Gastroesophageal sphincter (tissue), 4 donors: ENCODE data around the gene NET1. TPM values are rescaled to one million over a fixed set of nuclear protein-coding genes. Genes with fewer than 3 reads are reported as not detected.

Experiments used
- ATAC-seq: fragments of 150-250 bp; one replicate; pipeline ENCODE4 v1.9.1; 2016; ENCODE audit warnings: mild to moderate bottlenecking, moderate library complexity
- H3K27ac ChIP-seq, 4 donors: fragments of 200-600 bp; sonication (generic) in 3 of 4; 1 replicate in 3 of 4; 2 replicates in 1 of 4; pipeline ENCODE4 v1.5.1; 2016 to 2019
- H3K27me3 ChIP-seq: fragments of 200-600 bp; sonication (generic); one replicate; pipeline ENCODE4 v1.5.1; 2019
- H3K36me3 ChIP-seq, 2 donors: fragments of 200-600 bp; sonication (generic); one replicate each; pipeline ENCODE4 v1.5.1; 2019; ENCODE audit warnings: control low read depth in 1 of 2
- H3K4me1 ChIP-seq, 3 donors: fragments of 200-600 bp; sonication (generic); 1 replicate in 2 of 3; 2 replicates in 1 of 3; pipeline ENCODE4 v1.5.1; 2016 to 2019; ENCODE audit warnings: control low read depth in 2 of 3
- H3K4me3 ChIP-seq, 2 donors: fragments of 200-600 bp; sonication (generic); one replicate each; pipeline ENCODE4 v1.5.1; 2019; ENCODE audit warnings: mild to moderate bottlenecking in 1 of 2, moderate library complexity in 1 of 2
- H3K9me3 ChIP-seq, 3 donors: fragments of 200-600 bp; sonication (generic); one replicate each; pipeline ENCODE4 v1.5.1; 2017 to 2019; ENCODE audit warnings: control low read depth in 2 of 3
- EP300 ChIP-seq: sonication (generic); formaldehyde crosslinking; IDR thresholded peaks from one replicate; pipeline ENCODE4 v1.6.1; 2017; ENCODE audit warnings: antibody characterized with exemption, mild to moderate bottlenecking
- POLR2A ChIP-seq, 2 donors: fragments of 450-650 bp; IDR thresholded peaks; one replicate each; pipeline ENCODE4 v1.6.1; 2017; ENCODE audit warnings: antibody characterized with exemption in 2 of 2, mild to moderate bottlenecking in 2 of 2, moderate library complexity in 1 of 2
- POLR2AphosphoS5 ChIP-seq: sonication (generic); formaldehyde crosslinking; IDR thresholded peaks from one replicate; pipeline ENCODE4 v1.6.1; 2017; ENCODE audit warnings: antibody characterized with exemption
- WGBS, 2 donors: methylation state at CpG; one replicate each; pipeline ENCODE4 v1.1.5; 2018; ENCODE audit warnings: low coverage in 1 of 2; 5-methylcytosine and 5-hydroxymethylcytosine counted together
- total RNA-seq, 4 donors: library from RNA; depleted of rRNA; stranded (reverse); fragments of >200 nt; gene quantifications; one replicate each; pipeline ENCODE4 v1.1.0, GENCODE V29; 2016
- TF ChIP-seq, protein P1 (sequence below), 4 experiments: fragments of 200-600 bp in 2 of 4; fragments of 450-650 bp in 2 of 4; sonication (generic) in 1 of 4; IDR thresholded peaks; one replicate each; pipeline ENCODE4 v1.5.1; 2017 to 2019; ENCODE audit warnings: antibody characterized with exemption in 4 of 4, mild to moderate bottlenecking in 2 of 4, moderate library complexity in 2 of 4

The NET1 gene
- total RNA-seq, 4 donors from 2014 or later = 288 to 401 (median 343) TPM

DNA sequence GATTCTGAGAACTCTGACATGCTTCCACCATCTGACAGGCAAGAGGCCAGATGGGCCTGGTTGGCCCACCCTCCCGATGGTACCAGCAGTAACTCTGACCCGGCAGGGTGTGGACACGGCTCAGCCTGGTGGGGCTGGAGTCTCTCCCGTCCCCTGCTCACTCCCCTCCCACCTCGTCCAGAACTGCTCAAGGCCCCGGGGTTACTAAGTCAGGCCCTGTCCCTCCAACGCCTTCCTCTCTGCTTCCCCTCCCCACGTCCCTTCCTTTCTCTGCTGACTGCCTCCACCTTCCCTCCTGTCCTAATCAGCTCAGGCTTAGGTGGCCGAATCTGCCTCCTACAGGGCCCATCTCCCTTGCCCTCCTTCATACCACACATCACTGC is 74.5 kb downstream of the NET1 start:
- TF ChIP-seq POLR2AphosphoS5 = no peak
- TF ChIP-seq, protein P1, sequence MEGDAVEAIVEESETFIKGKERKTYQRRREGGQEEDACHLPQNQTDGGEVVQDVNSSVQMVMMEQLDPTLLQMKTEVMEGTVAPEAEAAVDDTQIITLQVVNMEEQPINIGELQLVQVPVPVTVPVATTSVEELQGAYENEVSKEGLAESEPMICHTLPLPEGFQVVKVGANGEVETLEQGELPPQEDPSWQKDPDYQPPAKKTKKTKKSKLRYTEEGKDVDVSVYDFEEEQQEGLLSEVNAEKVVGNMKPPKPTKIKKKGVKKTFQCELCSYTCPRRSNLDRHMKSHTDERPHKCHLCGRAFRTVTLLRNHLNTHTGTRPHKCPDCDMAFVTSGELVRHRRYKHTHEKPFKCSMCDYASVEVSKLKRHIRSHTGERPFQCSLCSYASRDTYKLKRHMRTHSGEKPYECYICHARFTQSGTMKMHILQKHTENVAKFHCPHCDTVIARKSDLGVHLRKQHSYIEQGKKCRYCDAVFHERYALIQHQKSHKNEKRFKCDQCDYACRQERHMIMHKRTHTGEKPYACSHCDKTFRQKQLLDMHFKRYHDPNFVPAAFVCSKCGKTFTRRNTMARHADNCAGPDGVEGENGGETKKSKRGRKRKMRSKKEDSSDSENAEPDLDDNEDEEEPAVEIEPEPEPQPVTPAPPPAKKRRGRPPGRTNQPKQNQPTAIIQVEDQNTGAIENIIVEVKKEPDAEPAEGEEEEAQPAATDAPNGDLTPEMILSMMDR (IDR thresholded peaks at IDR 0.05) = no peak
- no peak for TF ChIP-seq POLR2A (IDR thresholded peaks at IDR 0.05)
- no peak for TF ChIP-seq EP300
- H3K36me3 ChIP-seq = no peaks in the 10 kb centered on the region
- no peak for ATAC-seq
- H3K27me3 ChIP-seq = no peaks in the 10 kb centered on the region
- peaks cover 0 to 2% (median 0%) of the 10 kb centered on the region in 3 donors for H3K9me3 ChIP-seq
- no peaks in the 10 kb centered on the region for H3K4me1 ChIP-seq
- no peak overlapping the region for H3K4me3 ChIP-seq
- 74 to 85% methylated on average over 4 to 7 of the region's 9 CpGs for WGBS, 2 donors
- no peak overlapping the region for H3K27ac ChIP-seq

DNA sequence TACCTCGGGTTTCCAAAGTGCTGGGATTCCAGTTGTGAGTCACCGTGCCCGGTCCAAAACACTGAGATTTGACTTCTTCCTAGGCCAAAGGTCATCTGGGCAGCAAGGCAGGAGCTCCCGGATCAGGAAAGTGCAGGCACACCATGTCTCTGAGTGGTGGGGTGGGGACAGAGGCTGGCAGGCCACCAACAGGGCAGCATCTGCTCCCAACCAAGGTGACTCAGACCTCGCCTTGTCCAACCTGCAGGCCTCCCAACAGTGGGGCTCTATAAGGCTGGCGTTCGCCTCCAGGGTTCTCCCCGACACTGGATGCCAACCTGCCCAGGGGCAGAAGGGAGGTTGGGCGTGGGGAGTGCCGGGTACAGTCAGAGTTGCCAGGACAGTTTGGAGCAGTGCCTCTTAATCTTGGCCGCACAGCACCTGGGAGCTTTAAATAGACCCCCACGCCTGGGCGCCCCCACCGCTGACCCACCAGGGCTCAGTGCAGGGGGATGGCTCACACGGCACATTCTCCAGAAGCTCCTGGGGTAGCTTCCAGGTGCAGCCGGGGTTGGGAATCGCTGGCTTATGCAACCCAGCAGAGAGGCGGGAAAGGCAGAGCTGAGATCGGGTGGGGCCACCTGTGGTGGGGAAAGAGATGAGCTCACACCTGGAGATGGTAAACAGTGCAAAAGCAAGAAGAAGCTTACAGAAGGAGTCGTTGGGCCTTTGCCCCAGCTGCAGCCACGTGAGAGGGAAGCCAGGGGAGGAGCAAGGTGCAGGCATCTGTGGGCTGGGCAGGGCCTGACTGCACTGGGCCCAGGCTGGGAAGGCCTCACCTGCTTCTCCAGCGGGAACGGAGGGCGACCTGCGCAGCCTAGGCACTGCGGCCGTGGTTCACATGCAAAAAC is 76.2 kb downstream of the NET1 start:
- no peak overlapping the region for H3K27ac ChIP-seq
- no peak for ATAC-seq
- H3K36me3 ChIP-seq = no peaks in the 10 kb centered on the region
- WGBS, 2 donors = 20 to 80% methylated on average over 1 to 3 of the region's 27 CpGs
- H3K4me3 ChIP-seq = no peak overlapping the region
- H3K9me3 ChIP-seq = peaks cover 0 to 15% (median 0%) of the 10 kb centered on the region in 3 donors
- H3K4me1 ChIP-seq = no peaks in the 10 kb centered on the region
- no peaks in the 10 kb centered on the region for H3K27me3 ChIP-seq
- TF ChIP-seq, protein P1 (IDR thresholded peaks at IDR 0.05) = no peak
- TF ChIP-seq EP300 = no peak
- no peak for TF ChIP-seq POLR2A (IDR thresholded peaks at IDR 0.05)
- no peak for TF ChIP-seq POLR2AphosphoS5

DNA sequence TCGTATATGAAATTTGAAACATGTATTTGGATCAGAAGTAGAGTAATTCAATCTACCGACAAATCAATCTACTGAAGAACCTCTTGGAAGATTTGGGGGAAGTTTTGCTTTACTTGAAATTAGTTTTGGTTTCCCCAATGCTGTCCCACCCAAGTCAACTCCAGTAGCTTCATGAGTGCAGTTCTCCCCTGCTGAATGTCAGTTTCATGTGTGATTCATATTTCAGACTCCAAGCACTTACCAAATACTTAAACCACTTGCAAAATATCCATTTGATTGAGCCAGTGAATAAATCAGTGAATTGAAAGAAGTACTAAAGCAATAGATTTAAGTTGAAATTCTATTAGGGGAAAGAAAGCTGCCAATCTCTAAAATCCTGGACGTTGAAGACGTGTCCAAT is 77.7 kb downstream of the NET1 start:
- WGBS, 2 donors = 76 to 93% methylated on average over 4 of the region's 4 CpGs
- TF ChIP-seq, protein P1 (IDR thresholded peaks at IDR 0.05) = no peak
- TF ChIP-seq POLR2AphosphoS5 = no peak
- TF ChIP-seq EP300 = no peak
- TF ChIP-seq POLR2A (IDR thresholded peaks at IDR 0.05) = no peak
- Histone ChIP-seq H3K4me3 (no peak overlapping the region), H3K36me3 (no peaks in the 10 kb centered on the region), H3K27ac (no peak overlapping the region), H3K27me3 (no peaks in the 10 kb centered on the region), H3K9me3 (peaks cover 0 to 15% (median 0%) of the 10 kb centered on the region in 3 donors), H3K4me1 (no peaks in the 10 kb centered on the region)
- no peak for ATAC-seq

DNA sequence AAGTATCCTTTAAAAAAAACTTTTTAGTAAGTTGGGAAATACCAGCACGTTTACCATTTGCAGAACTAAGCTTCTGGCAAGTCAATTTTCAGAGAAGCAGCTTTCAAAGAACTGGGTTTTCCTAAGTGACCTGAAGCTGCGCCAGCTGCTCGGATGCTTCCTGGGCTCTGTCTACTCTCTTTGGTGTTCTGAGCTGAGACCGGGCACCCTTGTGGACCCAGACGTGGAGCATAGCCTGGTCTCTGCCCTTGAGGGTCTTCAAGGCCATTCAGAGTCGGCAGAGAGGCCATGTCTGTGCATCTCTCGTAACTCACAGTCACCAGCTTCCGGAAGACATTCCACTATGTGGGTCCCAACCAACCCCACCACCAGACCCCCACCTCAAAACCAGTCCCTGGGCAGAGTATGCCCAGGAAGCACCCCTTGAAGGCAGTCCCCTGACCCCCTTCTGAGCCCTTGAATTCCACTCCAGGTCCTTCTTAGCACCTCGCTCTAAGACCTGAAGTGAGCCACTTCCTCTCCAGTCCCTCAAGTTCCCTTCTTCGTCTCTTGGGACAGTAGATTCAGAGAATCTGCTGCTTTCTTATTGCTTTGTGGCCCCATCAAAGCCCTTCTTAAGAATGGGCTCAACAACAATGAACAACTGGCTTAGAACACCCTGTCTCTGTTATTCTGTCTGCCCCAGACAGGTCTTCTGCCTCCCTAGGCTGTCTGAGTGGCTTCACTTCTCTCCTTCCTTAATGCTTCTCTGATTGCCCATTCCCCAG is 78.5 kb downstream of the NET1 start:
- H3K36me3 ChIP-seq = no peaks in the 10 kb centered on the region
- TF ChIP-seq EP300 = no peak
- WGBS, 2 donors = 83 to 85% methylated on average over 3 to 6 of the region's 10 CpGs
- no peaks in the 10 kb centered on the region for H3K27me3 ChIP-seq
- H3K9me3 ChIP-seq = peaks cover 0 to 15% (median 0%) of the 10 kb centered on the region in 3 donors
- no peak for ATAC-seq
- H3K4me3 ChIP-seq = no peak overlapping the region
- H3K27ac ChIP-seq = no peak overlapping the region
- H3K4me1 ChIP-seq = no peaks in the 10 kb centered on the region

DNA sequence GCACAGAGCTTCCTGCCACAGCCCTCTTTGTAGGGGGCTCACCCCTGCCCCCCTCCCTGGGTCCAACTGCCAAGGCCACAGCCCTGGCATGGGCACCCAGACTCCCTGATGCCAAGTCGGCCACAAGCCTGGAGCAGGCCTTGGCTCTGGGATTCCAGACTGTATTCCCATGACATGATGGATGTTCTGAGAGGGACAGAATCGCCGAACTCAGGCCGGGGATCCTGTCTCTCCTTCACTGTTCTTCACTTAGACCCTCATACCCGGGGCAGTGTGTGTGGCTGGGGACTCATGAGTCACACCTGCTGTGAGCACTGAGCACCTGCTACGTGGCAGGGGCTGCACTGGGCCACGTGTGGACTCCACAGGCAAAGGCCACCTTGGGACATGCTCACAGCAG is 79.1 kb downstream of the NET1 start:
- ATAC-seq = no peak
- TF ChIP-seq POLR2AphosphoS5 (no peak), EP300 (no peak), POLR2A (IDR thresholded peaks at IDR 0.05) (no peak)
- TF ChIP-seq, protein P1 (IDR thresholded peaks at IDR 0.05) = no peak

More for the DNA sequence above, 79.1 kb downstream of the NET1 start:
- H3K4me3 ChIP-seq = no peak overlapping the region
- no peaks in the 10 kb centered on the region for H3K4me1 ChIP-seq
- H3K27me3 ChIP-seq = no peaks in the 10 kb centered on the region
- WGBS, 2 donors = 100% methylated on average over 4 of the region's 7 CpGs; no CpG with 5 or more reads in 1 of the 2 donors
- no peaks in the 10 kb centered on the region for H3K36me3 ChIP-seq
- H3K27ac ChIP-seq = no peak overlapping the region
- peaks cover 0 to 15% (median 0%) of the 10 kb centered on the region in 3 donors for H3K9me3 ChIP-seq
